ENCODE measurements around the gene RAB6A. TPM values are rescaled to one million over a fixed set of nuclear protein-coding genes. Genes with fewer than 3 reads are reported as not detected.

The RAB6A gene
- polyA plus RNA-seq, 1 donor = 88.9 TPM

- DNase-seq (ENCODE audit: low read depth) = peak; percentile 46
These were observed 135.1 kb downstream of the RAB6A start for GRCh38 chr11:73625696-73626318.

Other genes starting within 250 kb of the RAB6A start
- gene FAM168A, start 163.0 kb downstream of the RAB6A start, polyA plus RNA-seq (ENCODE audit: insufficient read length) = 22.6 TPM
- 1.5 TPM for gene PLEKHB1, start 114.5 kb downstream of the RAB6A start, polyA plus RNA-seq (ENCODE audit: insufficient read length)
- 40.6 TPM for gene MRPL48, start 26.8 kb upstream of the RAB6A start, polyA plus RNA-seq (ENCODE audit: insufficient read length)
- 79.0 TPM for gene COA4, start 115.8 kb upstream of the RAB6A start, polyA plus RNA-seq (ENCODE audit: insufficient read length)
- gene PAAF1, start 115.9 kb upstream of the RAB6A start, polyA plus RNA-seq (ENCODE audit: insufficient read length) = 43.1 TPM
- 0.35 TPM for gene DNAJB13, start 190.0 kb upstream of the RAB6A start, polyA plus RNA-seq (ENCODE audit: insufficient read length)
- gene UCP2, start 221.8 kb upstream of the RAB6A start, polyA plus RNA-seq (ENCODE audit: insufficient read length) = 143 TPM
- gene UCP3, start 248.0 kb upstream of the RAB6A start, polyA plus RNA-seq (ENCODE audit: insufficient read length) = 4.5 TPM

Measured in forelimb muscle (tissue), 1 donor.